ENCODE measurements around the gene SIRT1.
"Not testable (repeated sequence)": the region's sequence is repeated elsewhere in the genome, so short reads cannot be mapped to it uniquely, and the experiment has no call there.

SIRT1 gene

DNA sequence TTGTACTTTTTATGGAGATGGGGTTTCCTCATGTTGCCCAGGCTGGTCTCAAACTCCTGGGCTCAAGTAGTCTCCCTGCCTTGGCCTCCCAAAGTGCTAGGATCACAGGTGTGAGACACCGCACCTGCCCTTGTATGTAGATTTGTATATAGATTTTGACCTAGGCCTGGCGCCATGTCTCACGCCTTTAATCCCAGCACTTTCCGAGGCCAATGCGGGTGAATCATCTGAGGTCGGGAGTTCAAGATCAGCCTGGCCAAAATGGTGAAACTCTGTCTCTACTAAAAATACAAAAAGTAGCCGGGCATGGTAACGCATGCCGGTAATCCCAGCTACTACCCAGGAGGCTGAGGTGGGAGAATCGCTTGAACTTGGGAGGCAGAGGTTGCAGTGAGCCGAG lies 7.0 kb upstream of the SIRT1 start:
- not testable (repeated sequence) for H4K91ac ChIP-seq (ENCODE audit: low read depth, low read length, poor library complexity); H3K4me1 ChIP-seq (ENCODE audit: control insufficient read depth in 2 of 2, insufficient read depth in 1 of 2, low read depth in 1 of 2, low read length in 2 of 2); H3K18ac ChIP-seq (ENCODE audit: low read length); H3K9me3 ChIP-seq (replicated peaks in 1 of 2; ENCODE audit: control insufficient read depth in 2 of 2, insufficient read depth in 1 of 2, low read depth in 1 of 2, low read length in 2 of 2); H3K23ac ChIP-seq (ENCODE audit: low read depth, low read length, poor library complexity); H4K8ac ChIP-seq (ENCODE audit: low read depth, low read length); H3K9ac ChIP-seq (ENCODE audit: low read depth, low read length, poor library complexity); H3K4ac ChIP-seq (ENCODE audit: low read length); H3K27ac ChIP-seq (replicated peaks; ENCODE audit: low read length); H3K4me3 ChIP-seq (ENCODE audit: low read length in 2 of 2); H2BK15ac ChIP-seq (ENCODE audit: low read length); H2BK120ac ChIP-seq (ENCODE audit: low read depth, low read length); H2BK12ac ChIP-seq (ENCODE audit: low read length); H2AFZ ChIP-seq (ENCODE audit: low read length); H3K27me3 ChIP-seq (ENCODE audit: control insufficient read depth in 3 of 3, insufficient read depth in 3 of 3, low read depth in 1 of 3, low read length in 3 of 3); H3K4me2 ChIP-seq (ENCODE audit: insufficient read depth, low read length, poor library complexity, severe bottlenecking); H3K14ac ChIP-seq (ENCODE audit: low read length); H3K79me1 ChIP-seq (ENCODE audit: low read depth, low read length); H2BK5ac ChIP-seq (ENCODE audit: low read length); H3K36me3 ChIP-seq (replicated peaks in 1 of 2; ENCODE audit: control insufficient read depth in 2 of 2, insufficient read depth in 2 of 2, low read length in 2 of 2); H2AK5ac ChIP-seq (ENCODE audit: low read depth, low read length); DNase-seq (ENCODE audit: low spot score)
- no CpG with 5 or more reads among the region's 11 CpGs for WGBS, 2 donors (ENCODE audit: extremely low coverage in 2 of 2, insufficient read length in 2 of 2, insufficient replicate concordance in 1 of 2)

DNA sequence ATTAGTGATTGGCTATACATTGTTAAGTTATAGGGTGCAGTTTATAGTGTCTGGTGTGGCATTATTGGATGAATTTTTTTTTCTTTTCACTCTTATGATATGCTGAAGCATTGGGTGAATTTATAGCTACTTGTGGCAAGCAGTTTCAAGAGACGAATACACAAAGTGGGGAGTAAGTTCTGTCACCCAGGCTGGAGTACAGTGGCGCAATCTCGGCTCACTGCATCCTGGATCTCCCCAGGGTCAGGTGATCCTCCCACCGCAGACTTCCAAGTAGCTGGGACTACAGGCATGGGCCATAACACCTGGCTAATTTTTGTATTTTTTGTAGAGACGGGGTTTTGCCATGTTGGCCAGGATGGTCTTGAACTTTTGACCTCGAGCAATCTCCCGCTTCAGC lies 6.3 kb upstream of the SIRT1 start:
- Histone ChIP-seq H3K14ac (ENCODE audit: low read length) (no peak overlapping the region), H3K9ac (ENCODE audit: low read depth, low read length, poor library complexity) (no peak overlapping the region), H4K8ac (ENCODE audit: low read depth, low read length) (no peak overlapping the region), H2BK120ac (ENCODE audit: low read depth, low read length) (no peak overlapping the region), H3K9me3 (replicated peaks in 1 of 2; ENCODE audit: control insufficient read depth in 2 of 2, insufficient read depth in 1 of 2, low read depth in 1 of 2, low read length in 2 of 2) (no peaks in the 10 kb centered on the region), H2AFZ (ENCODE audit: low read length) (no peak overlapping the region), H4K91ac (ENCODE audit: low read depth, low read length, poor library complexity) (no peak overlapping the region), H3K36me3 (replicated peaks in 1 of 2; ENCODE audit: control insufficient read depth in 2 of 2, insufficient read depth in 2 of 2, low read length in 2 of 2) (no peaks in the 10 kb centered on the region), H2BK5ac (ENCODE audit: low read length) (no peak overlapping the region), H3K4ac (ENCODE audit: low read length) (no peak overlapping the region), H2BK15ac (ENCODE audit: low read length) (no peak overlapping the region), H3K4me2 (ENCODE audit: insufficient read depth, low read length, poor library complexity, severe bottlenecking) (no peak overlapping the region), H3K79me1 (ENCODE audit: low read depth, low read length) (no peaks in the 10 kb centered on the region), H3K23ac (ENCODE audit: low read depth, low read length, poor library complexity) (no peak overlapping the region), H2BK12ac (ENCODE audit: low read length) (no peak overlapping the region), H3K27ac (replicated peaks; ENCODE audit: low read length) (no peak overlapping the region), H3K18ac (ENCODE audit: low read length) (no peak overlapping the region), H3K4me1 (ENCODE audit: control insufficient read depth in 2 of 2, insufficient read depth in 1 of 2, low read depth in 1 of 2, low read length in 2 of 2) (no peaks in the 10 kb centered on the region), H3K27me3 (ENCODE audit: control insufficient read depth in 3 of 3, insufficient read depth in 3 of 3, low read depth in 1 of 3, low read length in 3 of 3) (no peaks in the 10 kb centered on the region), H3K4me3 (ENCODE audit: low read length in 2 of 2) (no peak overlapping the region), H2AK5ac (ENCODE audit: low read depth, low read length) (no peak overlapping the region)
- no peak for DNase-seq (ENCODE audit: low spot score)
- WGBS, 2 donors (ENCODE audit: extremely low coverage in 2 of 2, insufficient read length in 2 of 2, insufficient replicate concordance in 1 of 2), result no CpG with 5 or more reads among the region's 7 CpGs

DNA sequence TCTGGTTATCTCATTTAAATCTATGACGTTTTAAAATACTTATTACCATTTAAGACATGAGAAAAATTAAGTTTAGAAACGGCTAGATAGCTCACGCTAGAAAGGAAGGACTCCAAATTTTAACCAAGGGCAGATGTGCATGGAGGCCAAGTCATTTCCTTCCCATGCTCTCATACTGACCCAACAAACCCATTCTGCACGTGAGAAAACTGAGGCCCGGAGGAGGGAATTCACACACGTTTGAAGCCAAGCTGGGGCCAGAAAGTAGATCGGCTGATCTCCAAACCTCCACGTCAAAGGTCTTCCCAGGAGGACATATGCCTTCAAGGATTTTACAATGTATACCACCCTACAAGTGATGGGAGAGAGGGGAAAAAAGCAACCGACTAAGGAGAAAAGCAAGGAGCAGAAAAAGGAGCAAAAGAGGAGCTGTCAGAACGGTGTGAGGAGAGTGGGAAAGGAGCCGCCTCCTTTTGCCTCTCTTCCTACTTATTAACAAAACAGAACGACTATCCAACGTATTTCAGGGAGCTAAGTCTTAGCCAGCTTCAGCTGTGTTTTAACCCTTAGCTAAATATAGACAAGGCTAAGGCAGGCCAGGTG lies 645 bp upstream of the SIRT1 start:
- WGBS, 2 donors (ENCODE audit: extremely low coverage in 2 of 2, insufficient read length in 2 of 2, insufficient replicate concordance in 1 of 2), result no CpG with 5 or more reads among the region's 13 CpGs
- H3K14ac ChIP-seq (ENCODE audit: low read length), result no peak overlapping the region
- no peak overlapping the region for H2BK15ac ChIP-seq (ENCODE audit: low read length)
- H2AK5ac ChIP-seq (ENCODE audit: low read depth, low read length), result no peak overlapping the region
- peak overlapping the region; percentile 90 for H2AFZ ChIP-seq (ENCODE audit: low read length)
- DNase-seq (ENCODE audit: low spot score), result no peak
- H2BK120ac ChIP-seq (ENCODE audit: low read depth, low read length), result no peak overlapping the region
- H4K91ac ChIP-seq (ENCODE audit: low read depth, low read length, poor library complexity), result no peak overlapping the region
- no peak overlapping the region for H4K8ac ChIP-seq (ENCODE audit: low read depth, low read length)
- no peak overlapping the region for H3K23ac ChIP-seq (ENCODE audit: low read depth, low read length, poor library complexity)
- no peak overlapping the region for H2BK12ac ChIP-seq (ENCODE audit: low read length)
- no peak overlapping the region for H3K18ac ChIP-seq (ENCODE audit: low read length)
- H3K4me1 ChIP-seq (ENCODE audit: control insufficient read depth in 2 of 2, insufficient read depth in 1 of 2, low read depth in 1 of 2, low read length in 2 of 2), result peaks cover 0 to 3% of the 10 kb centered on the region in 2 donors
- peak overlapping the region; percentile 32 for H3K27ac ChIP-seq (replicated peaks; ENCODE audit: low read length)
- peak overlapping the region; percentile 62 to 80 for H3K4me3 ChIP-seq (ENCODE audit: low read length in 2 of 2)
- H3K9ac ChIP-seq (ENCODE audit: low read depth, low read length, poor library complexity), result no peak overlapping the region
- H3K36me3 ChIP-seq (replicated peaks in 1 of 2; ENCODE audit: control insufficient read depth in 2 of 2, insufficient read depth in 2 of 2, low read length in 2 of 2), result peaks cover 0 to 27% of the 10 kb centered on the region in 2 donors
- H3K4ac ChIP-seq (ENCODE audit: low read length), result no peak overlapping the region
- peaks cover 5% of the 10 kb centered on the region for H3K79me1 ChIP-seq (ENCODE audit: low read depth, low read length)
- peak overlapping the region; percentile 52 for H3K4me2 ChIP-seq (ENCODE audit: insufficient read depth, low read length, poor library complexity, severe bottlenecking)
- no peaks in the 10 kb centered on the region for H3K9me3 ChIP-seq (replicated peaks in 1 of 2; ENCODE audit: control insufficient read depth in 2 of 2, insufficient read depth in 1 of 2, low read depth in 1 of 2, low read length in 2 of 2)
- H2BK5ac ChIP-seq (ENCODE audit: low read length), result no peak overlapping the region
- no peaks in the 10 kb centered on the region for H3K27me3 ChIP-seq (ENCODE audit: control insufficient read depth in 3 of 3, insufficient read depth in 3 of 3, low read depth in 1 of 3, low read length in 3 of 3)

DNA sequence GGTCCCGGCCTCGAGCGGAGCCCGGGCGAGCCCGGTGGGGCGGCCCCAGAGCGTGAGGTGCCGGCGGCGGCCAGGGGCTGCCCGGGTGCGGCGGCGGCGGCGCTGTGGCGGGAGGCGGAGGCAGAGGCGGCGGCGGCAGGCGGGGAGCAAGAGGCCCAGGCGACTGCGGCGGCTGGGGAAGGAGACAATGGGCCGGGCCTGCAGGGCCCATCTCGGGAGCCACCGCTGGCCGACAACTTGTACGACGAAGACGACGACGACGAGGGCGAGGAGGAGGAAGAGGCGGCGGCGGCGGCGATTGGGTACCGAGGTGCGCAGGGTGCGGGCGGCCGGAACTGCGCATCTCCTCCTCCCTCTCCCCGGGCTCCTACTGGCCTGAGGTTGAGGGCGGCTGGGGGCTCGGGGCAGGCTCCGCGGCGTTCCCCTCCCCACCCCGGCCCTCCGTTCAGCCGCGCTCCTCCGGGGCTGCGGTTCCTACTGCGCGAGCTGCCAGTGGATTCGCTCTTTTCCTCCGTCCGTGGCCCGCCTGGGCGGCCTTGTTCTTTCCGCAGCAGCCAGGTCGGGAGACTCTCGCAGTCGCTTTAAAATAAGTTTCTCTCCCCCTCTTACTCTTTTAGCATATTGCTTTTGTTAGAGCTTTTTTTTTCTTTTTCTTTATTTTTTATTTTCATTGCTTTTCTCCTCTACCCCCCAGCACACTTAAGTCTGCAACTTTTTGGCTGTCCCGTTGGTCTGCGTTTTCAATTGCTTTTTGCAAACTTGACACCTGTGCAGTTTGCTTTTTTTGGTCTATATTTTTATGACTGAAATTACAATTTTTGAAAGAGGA lies 600 bp downstream of the SIRT1 start:
- Histone ChIP-seq H2AK5ac (ENCODE audit: low read depth, low read length) (peak overlapping the region; percentile 56), H3K4me1 (ENCODE audit: control insufficient read depth in 2 of 2, insufficient read depth in 1 of 2, low read depth in 1 of 2, low read length in 2 of 2) (peaks cover 0 to 3% of the 10 kb centered on the region in 2 donors), H3K79me1 (ENCODE audit: low read depth, low read length) (peaks cover 5% of the 10 kb centered on the region), H3K9ac (ENCODE audit: low read depth, low read length, poor library complexity) (peak overlapping the region; percentile 98), H2BK12ac (ENCODE audit: low read length) (peak overlapping the region; percentile 10), H2BK120ac (ENCODE audit: low read depth, low read length) (peak overlapping the region; percentile 47), H3K36me3 (replicated peaks in 1 of 2; ENCODE audit: control insufficient read depth in 2 of 2, insufficient read depth in 2 of 2, low read length in 2 of 2) (peaks cover 0 to 39% of the 10 kb centered on the region in 2 donors), H3K4me2 (ENCODE audit: insufficient read depth, low read length, poor library complexity, severe bottlenecking) (peak overlapping the region; percentile 49), H3K4ac (ENCODE audit: low read length) (no peak overlapping the region), H4K8ac (ENCODE audit: low read depth, low read length) (no peak overlapping the region), H4K91ac (ENCODE audit: low read depth, low read length, poor library complexity) (no peak overlapping the region), H3K9me3 (replicated peaks in 1 of 2; ENCODE audit: control insufficient read depth in 2 of 2, insufficient read depth in 1 of 2, low read depth in 1 of 2, low read length in 2 of 2) (no peaks in the 10 kb centered on the region), H3K27ac (replicated peaks; ENCODE audit: low read length) (peak overlapping the region; percentile 91), H2BK5ac (ENCODE audit: low read length) (peak overlapping the region; percentile 98), H3K23ac (ENCODE audit: low read depth, low read length, poor library complexity) (peak overlapping the region; percentile 95), H3K4me3 (ENCODE audit: low read length in 2 of 2) (peak overlapping the region; percentile 80 to 93), H2AFZ (ENCODE audit: low read length) (peak overlapping the region; percentile 90), H3K18ac (ENCODE audit: low read length) (peak overlapping the region; percentile 98), H3K27me3 (ENCODE audit: control insufficient read depth in 3 of 3, insufficient read depth in 3 of 3, low read depth in 1 of 3, low read length in 3 of 3) (no peaks in the 10 kb centered on the region), H2BK15ac (ENCODE audit: low read length) (peak overlapping the region; percentile 49), H3K14ac (ENCODE audit: low read length) (peak overlapping the region; percentile 89)
- DNase-seq (ENCODE audit: low spot score), result peak; percentile 64
- WGBS, 2 donors (ENCODE audit: extremely low coverage in 2 of 2, insufficient read length in 2 of 2, insufficient replicate concordance in 1 of 2), result no CpG with 5 or more reads among the region's 73 CpGs

Measured in neuronal stem cell (in vitro differentiated cells).